H9 (cell line): Measurements from ENCODE around the gene KISS1R. TPM values are rescaled to one million over a fixed set of nuclear protein-coding genes. Genes with fewer than 3 reads are reported as not detected.

Experiments
- DNase-seq: peaks from one replicate; pipeline ENCODE4 v3.0.0-alpha.2; 2017
- H2AFZ ChIP-seq: one replicate; pipeline ENCODE4 v1.6.1; 2013; ENCODE audit warnings: mild to moderate bottlenecking, low read length, control low read depth, moderate library complexity
- H2AK5ac ChIP-seq: 2 replicates; pipeline ENCODE4 v1.6.1; 2013; ENCODE audit warnings: low read length, control low read depth, mixed read lengths; ENCODE audit not compliant: insufficient read length
- H2BK120ac ChIP-seq: one replicate; pipeline ENCODE4 v1.6.1; 2013; ENCODE audit warnings: low read depth, mild to moderate bottlenecking, low read length, control low read depth, inconsistent platforms; ENCODE audit not compliant: poor library complexity, severe bottlenecking
- H2BK12ac ChIP-seq: 2 replicates; pipeline ENCODE4 v1.6.1; 2013; ENCODE audit warnings: low read length, control low read depth, mixed read lengths, low read depth; ENCODE audit not compliant: insufficient read length
- H2BK15ac ChIP-seq: 2 replicates; pipeline ENCODE4 v1.6.1; 2013; ENCODE audit warnings: low read depth, low read length, control low read depth
- H2BK20ac ChIP-seq: one replicate; pipeline ENCODE4 v1.6.1; 2013; ENCODE audit warnings: low read depth, mild to moderate bottlenecking, low read length, control low read depth, inconsistent platforms; ENCODE audit not compliant: poor library complexity, severe bottlenecking
- H2BK5ac ChIP-seq: 2 replicates; pipeline ENCODE4 v1.6.1; 2013; ENCODE audit warnings: low read length, control low read depth, mixed read lengths; ENCODE audit not compliant: insufficient read length
- H3K14ac ChIP-seq: 2 replicates; pipeline ENCODE4 v1.6.1; 2013; ENCODE audit warnings: low read length, control low read depth; ENCODE audit not compliant: insufficient read depth
- H3K18ac ChIP-seq: 2 replicates; pipeline ENCODE4 v1.6.1; 2013; ENCODE audit warnings: low read depth, mild to moderate bottlenecking, mixed read lengths, low read length, control low read depth; ENCODE audit not compliant: insufficient read length
- H3K23ac ChIP-seq: 2 replicates; pipeline ENCODE4 v1.6.1; 2013; ENCODE audit warnings: low read length, control low read depth, mixed read lengths, low read depth; ENCODE audit not compliant: insufficient read length
- H3K23me2 ChIP-seq: 2 replicates; pipeline ENCODE4 v1.6.1; 2013; ENCODE audit warnings: low read depth, mild to moderate bottlenecking, mixed read lengths, low read length, control low read depth; ENCODE audit not compliant: insufficient read length, poor library complexity, severe bottlenecking
- H3K27ac ChIP-seq: 2 replicates; pipeline ENCODE4 v1.5.1; 2013; ENCODE audit warnings: low read length, control low read depth, mixed read lengths, low read depth; ENCODE audit not compliant: insufficient read length
- H3K27me3 ChIP-seq: 2 replicates; pipeline ENCODE4 v1.6.1; 2013; ENCODE audit warnings: low read length, control low read depth, inconsistent platforms; ENCODE audit not compliant: insufficient read depth
- H3K4ac ChIP-seq: 2 replicates; pipeline ENCODE4 v1.6.1; 2013; ENCODE audit warnings: low read depth, mild to moderate bottlenecking, control low read depth, inconsistent platforms, low read length, moderate library complexity
- H3K4me1 ChIP-seq: 2 replicates; pipeline ENCODE4 v1.6.1; 2013; ENCODE audit warnings: low read length, control low read depth, inconsistent platforms; ENCODE audit not compliant: insufficient read depth
- H3K4me2 ChIP-seq: 2 replicates; pipeline ENCODE4 v1.6.1; 2013; ENCODE audit warnings: low read length, control low read depth, mixed read lengths; ENCODE audit not compliant: insufficient read length, insufficient read depth
- H3K56ac ChIP-seq: 2 replicates; pipeline ENCODE4 v1.6.1; 2013; ENCODE audit warnings: low read depth, mild to moderate bottlenecking, mixed read lengths, low read length, control low read depth; ENCODE audit not compliant: insufficient read length
- H3K79me1 ChIP-seq: 2 replicates; pipeline ENCODE4 v1.6.1; 2013; ENCODE audit warnings: low read depth, mild to moderate bottlenecking, moderate library complexity, low read length, control low read depth, inconsistent platforms; ENCODE audit not compliant: insufficient read depth, poor library complexity, severe bottlenecking
- H3K79me2 ChIP-seq: 2 replicates; pipeline ENCODE4 v1.6.1; 2013; ENCODE audit warnings: low read length, control low read depth, inconsistent platforms; ENCODE audit not compliant: insufficient read depth
- H3K9ac ChIP-seq: 2 replicates; pipeline ENCODE4 v1.6.1; 2013; ENCODE audit warnings: low read length, control low read depth, mixed read lengths; ENCODE audit not compliant: insufficient read length; ENCODE audit errors: extremely low read depth
- H3K9me3 ChIP-seq: one replicate; pipeline ENCODE4 v1.6.1; 2013; ENCODE audit warnings: low read depth, low read length, inconsistent platforms; ENCODE audit not compliant: control insufficient read depth
- H3T11ph ChIP-seq: one replicate; pipeline ENCODE4 v1.6.1; 2013; ENCODE audit warnings: mild to moderate bottlenecking, low read length, control low read depth, inconsistent platforms
- H4K20me1 ChIP-seq: one replicate; pipeline ENCODE4 v1.6.1; 2013; ENCODE audit not compliant: control insufficient read depth, insufficient read length, insufficient read depth
- H4K5ac ChIP-seq: 2 replicates; pipeline ENCODE4 v1.6.1; 2013; ENCODE audit warnings: low read depth, mild to moderate bottlenecking, mixed read lengths, low read length, control low read depth; ENCODE audit not compliant: insufficient read length
- H4K8ac ChIP-seq: replicated peaks from 2 replicates; pipeline ENCODE4 v1.6.1; 2013; ENCODE audit warnings: low read length, control low read depth, mixed read lengths, low read depth; ENCODE audit not compliant: insufficient read length
- H4K91ac ChIP-seq: 2 replicates; pipeline ENCODE4 v1.6.1; 2013; ENCODE audit warnings: low read depth, mild to moderate bottlenecking, moderate library complexity, mixed read lengths, low read length, control low read depth; ENCODE audit not compliant: insufficient read length
- H3K27ac Mint-ChIP-seq, 3 experiments: 2 replicates in 2 of 3; 3 replicates in 1 of 3; pipeline ENCODE4 v1.8.0; 2020 to 2021; ENCODE audit warnings: mixed read lengths in 3 of 3, mild to moderate bottlenecking in 1 of 3, moderate library complexity in 1 of 3
- H3K27me3 Mint-ChIP-seq: 2 replicates; pipeline ENCODE4 v1.8.0; 2021; ENCODE audit warnings: low read depth, mild to moderate bottlenecking, moderate library complexity, mixed read lengths
- H3K36me3 Mint-ChIP-seq, 3 experiments: 2 replicates in 2 of 3; 3 replicates in 1 of 3; pipeline ENCODE4 v1.8.0; 2020 to 2021; ENCODE audit warnings: low read depth in 3 of 3, mixed read lengths in 3 of 3; ENCODE audit not compliant: insufficient read depth in 1 of 3
- H3K4me1 Mint-ChIP-seq, 2 experiments: 2 replicates each; pipeline ENCODE4 v1.8.0; 2020; ENCODE audit warnings: mixed read lengths in 2 of 2
- H3K4me3 Mint-ChIP-seq, 2 experiments: 2 replicates in 1 of 2; 3 replicates in 1 of 2; pipeline ENCODE4 v1.8.0; 2020 to 2021; ENCODE audit warnings: mild to moderate bottlenecking in 2 of 2, mixed read lengths in 2 of 2, moderate library complexity in 1 of 2
- H3K9me3 Mint-ChIP-seq, 2 experiments: 2 replicates in 1 of 2; 3 replicates in 1 of 2; pipeline ENCODE4 v1.8.0; 2020; ENCODE audit warnings: mild to moderate bottlenecking in 2 of 2, mixed read lengths in 2 of 2, moderate library complexity in 1 of 2
- CTCF ChIP-seq: fragments of 200-600 bp; sonication (generic); conservative IDR thresholded peaks from 3 replicates; pipeline ENCODE4 v1.8.0; 2021; ENCODE audit warnings: antibody characterized with exemption, mild to moderate bottlenecking
- WGBS: extraction: QIAGEN DNeasy Blood & Tissue Kit; methylation state at CpG from one replicate; pipeline ENCODE4 v1.1.7; 2013; ENCODE audit warnings: missing lambda C conversion rate, low lambda C conversion rate, mixed read lengths; ENCODE audit not compliant: insufficient read length; ENCODE audit errors: extremely low coverage; 5-methylcytosine and 5-hydroxymethylcytosine counted together
- total RNA-seq: library from RNA; stranded (reverse); gene quantifications from 2 replicates; pipeline ENCODE4 v1.2.1, GENCODE V29; 2021

The KISS1R gene
- total RNA-seq, 1 experiment from 2014 or later = 3.3 TPM

DNA sequence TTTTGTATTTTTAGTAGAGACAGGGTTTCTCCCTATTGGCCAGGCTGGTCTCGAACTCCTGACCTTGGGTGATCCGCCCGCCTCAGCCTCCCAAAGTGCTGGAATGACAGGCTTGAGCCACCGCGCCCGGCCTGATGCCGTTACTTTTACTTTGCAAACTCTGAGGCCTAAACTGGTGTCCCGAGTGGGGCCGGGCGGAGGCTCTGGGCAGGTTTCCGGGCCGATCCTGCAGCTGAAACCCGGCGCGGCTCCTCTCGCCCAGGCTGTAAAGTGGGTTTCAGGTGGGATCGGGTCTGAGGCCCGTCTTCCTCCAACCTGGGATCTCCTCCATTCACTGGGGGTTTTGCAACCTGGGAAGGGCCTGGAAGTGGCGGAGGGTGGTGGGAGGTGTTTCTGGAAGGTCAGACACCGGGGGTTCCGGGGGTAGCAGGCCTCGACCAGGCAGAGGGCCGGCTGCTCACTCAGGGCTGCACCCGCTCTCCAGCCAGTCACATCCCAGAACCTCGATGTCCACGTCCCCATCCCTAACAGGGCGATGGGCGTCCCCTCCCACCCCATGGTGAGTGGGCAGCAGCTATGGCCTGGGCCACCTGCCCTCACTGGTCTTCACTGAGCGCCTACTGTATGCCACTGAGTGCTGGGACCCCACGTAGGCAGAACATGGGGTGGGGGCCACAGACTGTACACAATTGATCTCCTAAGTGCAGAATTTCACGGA is 45.7 kb downstream of the KISS1R start:
- no peak overlapping the region for H3K14ac ChIP-seq
- no peak overlapping the region for H2AFZ ChIP-seq
- no peaks in the 10 kb centered on the region for H3K79me1 ChIP-seq
- DNase-seq = no peak
- WGBS = no CpG with 5 or more reads among the region's 31 CpGs
- no peaks in the 10 kb centered on the region for H3K9me3 ChIP-seq
- no peaks in the 10 kb centered on the region for H4K20me1 ChIP-seq
- peaks cover 33 to 64% (median 53%) of the 10 kb centered on the region in 3 experiments for H3K36me3 Mint-ChIP-seq
- H2BK120ac ChIP-seq = no peak overlapping the region
- no peak overlapping the region for H2BK15ac ChIP-seq
- H3K4me3 Mint-ChIP-seq = peak overlapping the region in 1 of 2 experiments; percentile 17; a peak in 1 of 5 replicates
- no peak overlapping the region for H3K18ac ChIP-seq
- peaks cover 2 to 7% of the 10 kb centered on the region in 2 experiments; a peak in 3 of 5 replicates for H3K9me3 Mint-ChIP-seq
- no peak overlapping the region for H2BK12ac ChIP-seq
- H3K23ac ChIP-seq = no peak overlapping the region
- no peak overlapping the region for H3K4ac ChIP-seq
- H3K79me2 ChIP-seq = no peaks in the 10 kb centered on the region
- no peak overlapping the region for H3K4me2 ChIP-seq
- peak overlapping the region in 1 of 3 experiments; percentile 75; a peak in 2 of 7 replicates for H3K27ac Mint-ChIP-seq
- H3T11ph ChIP-seq = no peak overlapping the region
- no peaks in the 10 kb centered on the region for H3K27me3 ChIP-seq
- H3K4me1 ChIP-seq = no peaks in the 10 kb centered on the region
- H3K27ac ChIP-seq = no peak overlapping the region
- no peak overlapping the region for H3K56ac ChIP-seq
- H3K4me1 Mint-ChIP-seq = peaks cover 4 to 27% of the 10 kb centered on the region in 2 experiments
- no peak overlapping the region for H3K9ac ChIP-seq
- no peaks in the 10 kb centered on the region for H3K23me2 ChIP-seq
- H2BK5ac ChIP-seq = no peak overlapping the region
- H4K5ac ChIP-seq = no peak overlapping the region
- H3K27me3 Mint-ChIP-seq = no peaks in the 10 kb centered on the region
- no peak for TF ChIP-seq CTCF
- H4K91ac ChIP-seq = no peak overlapping the region
- H2BK20ac ChIP-seq = no peak overlapping the region
- no peak overlapping the region for H2AK5ac ChIP-seq
- no peak overlapping the region for H4K8ac ChIP-seq
